Measurements from ENCODE around the gene HMCN2.

The HMCN2 gene

GRCh38 chr9:130471411-130472183, 206.0 kb downstream of the HMCN2 start:
- no peak for DNase-seq (ENCODE audit: extremely low read depth, low read depth)
- no peak for TF ChIP-seq CTCF (IDR thresholded peaks at IDR 0.05; ENCODE audit: low read depth, low read length, missing control alignments)
- no peak overlapping the region for H3K4me3 ChIP-seq (replicated peaks; ENCODE audit: low read depth, low read length)

- no peak for TF ChIP-seq CTCF (IDR thresholded peaks at IDR 0.05; ENCODE audit: low read depth, low read length, missing control alignments)
- no peak for DNase-seq (ENCODE audit: extremely low read depth, low read depth)
- H3K4me3 ChIP-seq (replicated peaks; ENCODE audit: low read depth, low read length): no peak overlapping the region
Observed at GRCh38 chr9:130472184-130472705, 206.7 kb downstream of the HMCN2 start.

- no peak overlapping the region for H3K4me3 ChIP-seq (replicated peaks; ENCODE audit: low read depth, low read length)
- TF ChIP-seq CTCF (IDR thresholded peaks at IDR 0.05; ENCODE audit: low read depth, low read length, missing control alignments): no peak
- no peak for DNase-seq (ENCODE audit: extremely low read depth, low read depth)
Observed at GRCh38 chr9:130473009-130473408, 207.4 kb downstream of the HMCN2 start.

GRCh38 chr9:130473566-130473965, 208.0 kb downstream of the HMCN2 start:
- no peak for DNase-seq (ENCODE audit: extremely low read depth, low read depth)
- TF ChIP-seq CTCF (IDR thresholded peaks at IDR 0.05; ENCODE audit: low read depth, low read length, missing control alignments): no peak
- H3K4me3 ChIP-seq (replicated peaks; ENCODE audit: low read depth, low read length): no peak overlapping the region

DNA sequence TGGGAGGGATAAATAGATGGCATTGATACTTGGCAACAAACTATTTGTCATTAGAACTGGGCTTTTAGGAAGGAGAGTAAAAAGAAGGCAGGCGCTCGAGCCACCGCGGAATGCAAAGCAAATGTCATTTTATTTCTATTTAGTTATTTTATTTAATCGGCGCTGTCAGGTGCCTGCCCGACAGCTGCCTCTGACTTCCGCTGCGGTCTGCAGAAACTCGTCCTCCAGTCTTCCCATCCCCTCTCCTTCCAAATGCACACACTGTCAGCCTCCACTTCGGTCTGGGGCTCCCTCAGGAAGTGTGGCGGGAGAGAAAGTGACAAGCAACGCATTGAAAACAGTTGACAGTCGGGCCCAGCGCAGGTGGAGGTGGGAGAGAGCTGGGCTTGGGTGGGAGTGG, 208.5 kb downstream of the HMCN2 start:
- H3K4me3 ChIP-seq (replicated peaks; ENCODE audit: low read depth, low read length): no peak overlapping the region
- no peak for DNase-seq (ENCODE audit: extremely low read depth, low read depth)
- no peak for TF ChIP-seq CTCF (IDR thresholded peaks at IDR 0.05; ENCODE audit: low read depth, low read length, missing control alignments)

DNA sequence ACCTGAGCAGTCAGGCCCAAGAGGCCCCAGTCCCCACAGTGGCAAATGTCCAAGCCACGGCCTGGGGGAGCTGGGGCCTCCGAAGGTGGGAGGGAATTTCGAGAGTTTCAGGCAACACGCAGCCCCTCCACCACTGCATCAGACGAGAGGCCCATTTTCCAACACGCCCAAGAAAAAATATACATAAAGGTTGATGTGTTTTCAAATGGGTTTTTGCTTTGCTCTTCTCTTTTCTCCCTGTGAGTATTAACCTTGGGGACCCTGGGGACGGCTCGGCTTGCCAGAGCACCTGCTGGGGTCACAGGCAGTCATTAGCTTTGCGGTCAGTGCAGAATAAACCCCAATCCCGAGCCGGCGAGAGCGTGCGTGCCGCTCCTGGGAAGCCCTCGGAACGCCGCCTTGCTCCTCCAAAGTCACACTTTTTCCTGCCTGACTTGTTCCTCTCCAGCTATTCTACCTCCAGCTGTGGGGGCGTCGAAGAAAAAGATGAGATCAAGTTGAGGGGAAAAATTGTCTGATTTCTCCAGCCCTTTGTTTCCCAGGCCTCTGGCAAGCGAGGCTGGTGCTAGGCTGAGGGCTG, 210.7 kb downstream of the HMCN2 start:
- H3K4me3 ChIP-seq (replicated peaks; ENCODE audit: low read depth, low read length): no peak overlapping the region
- no peak for DNase-seq (ENCODE audit: extremely low read depth, low read depth)
- TF ChIP-seq CTCF (IDR thresholded peaks at IDR 0.05; ENCODE audit: low read depth, low read length, missing control alignments): no peak

All from HFF-Myc (cell line).